Measurements from ENCODE around the gene SLC35E4. TPM values are rescaled to one million over a fixed set of nuclear protein-coding genes. Genes with fewer than 3 reads are reported as not detected.

SLC35E4 gene
- total and polyA plus RNA-seq, 9 of the 15 experiments (the other 6 are each of a cell fraction or from before 2014, with no cell fraction given) = 0.06 to 2.3 (median 0.86) TPM; not detected in 1

- no peak for TF ChIP-seq CTCF (IDR thresholded peaks at IDR 0.05 in 2 of 3, conservative IDR thresholded peaks at IDR 0.05 in 1 of 3; ENCODE audit: insufficient read depth in 2 of 3, low read depth in 1 of 3, low read length in 3 of 3)
- peak; percentile 47 for TF ChIP-seq ASH1L (IDR thresholded peaks at IDR 0.05; ENCODE audit: borderline replicate concordance, low read depth, partially characterized antibody)
- TF ChIP-seq MBD1 (CRISPR knock-in tag; IDR thresholded peaks at IDR 0.05) = no peak
- no peak for TF ChIP-seq SNRNP70 (optimal IDR thresholded peaks at IDR 0.05; ENCODE audit: low read depth, low read length)
- no peak for TF ChIP-seq ZNF561 (CRISPR knock-in tag; conservative IDR thresholded peaks at IDR 0.05)
- peak; percentile 95 for TF ChIP-seq ATF7 (IDR thresholded peaks at IDR 0.05)
- TF ChIP-seq HNRNPL (IDR thresholded peaks at IDR 0.05; ENCODE audit: low read depth, low read length) = no peak
- peak; percentile 98 for TF ChIP-seq BHLHE40 (IDR thresholded peaks at IDR 0.05; ENCODE audit: low read length)
- TF ChIP-seq ZNF224 (CRISPR knock-in tag; IDR thresholded peaks at IDR 0.05) = no peak
- TF ChIP-seq AFF1 (IDR thresholded peaks at IDR 0.05; ENCODE audit: low read depth in 1 of 2, partially characterized antibody in 2 of 2) = peak; percentile 71 to 96
- peak; percentile 100 for TF ChIP-seq MYNN (IDR thresholded peaks at IDR 0.05)
- TF ChIP-seq MYNN (CRISPR knock-in tag; IDR thresholded peaks at IDR 0.05) = peak; percentile 98
- no peak for TF ChIP-seq ZNF445 (CRISPR knock-in tag; IDR thresholded peaks at IDR 0.05; ENCODE audit: low read depth)
- TF ChIP-seq PHB (CRISPR knock-in tag; IDR thresholded peaks at IDR 0.05) = no peak
- peak in 1 of 2 experiments; percentile 98; a peak in 2 of 4 replicates for TF ChIP-seq CSDE1 (IDR thresholded peaks at IDR 0.05)
- TF ChIP-seq XRCC3 (IDR thresholded peaks at IDR 0.05) = no peak
Measured at GRCh38 chr22:30591588-30592359, 43.8 kb upstream of the SLC35E4 start, which contains the start of gene PES1 (continued).
